Right atrium auricular region (tissue), 2 donors: ENCODE results near the gene GIPC3. TPM values are rescaled to one million over a fixed set of nuclear protein-coding genes. Genes with fewer than 3 reads are reported as not detected.

Experiments
- DNase-seq: peaks from one replicate; pipeline ENCODE4 v3.0.0-alpha.2; 2019; ENCODE audit warnings: low spot score
- H3K27ac ChIP-seq, 2 donors: fragments of 200-600 bp; sonication (generic); 1 replicate in 1 of 2; 2 replicates in 1 of 2; pipeline ENCODE4 v1.5.1; 2016 to 2019
- H3K27me3 ChIP-seq, 2 donors: fragments of 200-600 bp; sonication (generic); one replicate each; pipeline versions ENCODE4 v1.5.1 to v1.6.0; 2017 to 2019
- H3K36me3 ChIP-seq: fragments of 200-600 bp; sonication (generic); one replicate; pipeline ENCODE4 v1.5.1; 2016
- H3K4me1 ChIP-seq, 2 donors: fragments of 200-600 bp; sonication (generic); one replicate each; pipeline versions ENCODE4 v1.5.1 to v1.6.0; 2017 to 2019
- H3K4me3 ChIP-seq, 2 donors: fragments of 200-600 bp; sonication (generic); 1 replicate in 1 of 2; 2 replicates in 1 of 2; pipeline ENCODE4 v1.5.1; 2017 to 2019; ENCODE audit warnings: mild to moderate bottlenecking in 1 of 2, moderate library complexity in 1 of 2
- H3K9me3 ChIP-seq, 2 donors: fragments of 200-600 bp; sonication (generic); one replicate each; pipeline ENCODE4 v1.5.1; 2019
- total RNA-seq, 2 donors: library from RNA; depleted of rRNA; stranded (reverse); fragments of >200 nt; gene quantifications; one replicate each; pipeline ENCODE4 v1.1.0, GENCODE V29; 2016
- TF ChIP-seq, protein P1 (sequence below), 2 donors: fragments of 200-600 bp; sonication (generic); IDR thresholded peaks; one replicate each; pipeline ENCODE4 v1.5.1; 2019; ENCODE audit warnings: antibody characterized with exemption in 2 of 2

Gene GIPC3, protein sequence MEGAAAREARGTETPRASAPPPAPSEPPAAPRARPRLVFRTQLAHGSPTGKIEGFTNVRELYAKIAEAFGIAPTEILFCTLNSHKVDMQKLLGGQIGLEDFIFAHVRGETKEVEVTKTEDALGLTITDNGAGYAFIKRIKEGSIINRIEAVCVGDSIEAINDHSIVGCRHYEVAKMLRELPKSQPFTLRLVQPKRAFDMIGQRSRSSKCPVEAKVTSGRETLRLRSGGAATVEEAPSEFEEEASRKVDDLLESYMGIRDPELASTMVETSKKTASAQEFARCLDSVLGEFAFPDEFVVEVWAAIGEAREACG
- total RNA-seq = 1 to 10 TPM in 1 of 2 donors, under 1 TPM in 1; 0.96 to 1.5 TPM

DNA sequence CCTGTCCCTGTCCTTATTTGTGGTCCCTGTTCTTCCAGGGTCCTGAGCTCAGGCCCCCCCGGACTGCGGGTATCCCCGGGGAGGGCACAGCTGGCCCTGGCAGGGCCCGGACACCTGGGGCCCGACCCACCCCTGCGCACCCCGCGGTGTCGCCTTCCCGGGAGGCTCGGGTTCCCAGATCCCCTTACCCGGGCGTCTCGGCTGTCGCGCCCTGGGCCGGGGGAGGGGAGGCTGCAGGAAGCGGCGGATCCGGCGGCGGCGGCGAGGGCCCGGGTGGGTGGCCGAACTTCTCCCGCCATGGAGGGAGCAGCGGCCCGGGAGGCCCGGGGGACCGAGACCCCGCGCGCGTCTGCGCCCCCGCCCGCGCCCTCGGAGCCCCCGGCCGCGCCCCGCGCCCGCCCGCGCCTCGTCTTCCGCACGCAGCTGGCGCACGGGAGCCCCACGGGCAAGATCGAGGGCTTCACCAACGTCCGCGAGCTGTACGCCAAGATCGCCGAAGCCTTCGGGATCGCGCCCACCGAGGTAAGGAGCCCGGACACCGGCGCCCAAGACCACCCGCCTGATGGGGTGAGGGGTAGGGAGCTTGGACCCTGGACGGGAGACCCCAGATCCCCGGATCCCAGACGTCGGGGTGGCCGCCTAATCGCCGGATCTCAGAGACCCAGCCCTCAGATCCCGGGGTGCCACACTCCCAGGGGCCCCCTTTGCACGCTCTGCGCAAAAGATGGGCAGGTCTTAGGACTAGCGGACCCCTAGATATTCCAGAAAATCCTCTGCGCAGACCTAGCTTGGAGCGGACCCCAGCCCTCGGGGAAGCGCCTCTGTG is at the start of gene GIPC3:
GIPC3 (plus strand) TSS at position 178 of the 826 bp plus-strand sequence; CDS start at position 298, 120 bp downstream.
- no peaks in the 10 kb centered on the region for H3K9me3 ChIP-seq
- H3K27me3 ChIP-seq = peaks cover 3 to 6% of the 10 kb centered on the region in 2 donors
- TF ChIP-seq, protein P1, sequence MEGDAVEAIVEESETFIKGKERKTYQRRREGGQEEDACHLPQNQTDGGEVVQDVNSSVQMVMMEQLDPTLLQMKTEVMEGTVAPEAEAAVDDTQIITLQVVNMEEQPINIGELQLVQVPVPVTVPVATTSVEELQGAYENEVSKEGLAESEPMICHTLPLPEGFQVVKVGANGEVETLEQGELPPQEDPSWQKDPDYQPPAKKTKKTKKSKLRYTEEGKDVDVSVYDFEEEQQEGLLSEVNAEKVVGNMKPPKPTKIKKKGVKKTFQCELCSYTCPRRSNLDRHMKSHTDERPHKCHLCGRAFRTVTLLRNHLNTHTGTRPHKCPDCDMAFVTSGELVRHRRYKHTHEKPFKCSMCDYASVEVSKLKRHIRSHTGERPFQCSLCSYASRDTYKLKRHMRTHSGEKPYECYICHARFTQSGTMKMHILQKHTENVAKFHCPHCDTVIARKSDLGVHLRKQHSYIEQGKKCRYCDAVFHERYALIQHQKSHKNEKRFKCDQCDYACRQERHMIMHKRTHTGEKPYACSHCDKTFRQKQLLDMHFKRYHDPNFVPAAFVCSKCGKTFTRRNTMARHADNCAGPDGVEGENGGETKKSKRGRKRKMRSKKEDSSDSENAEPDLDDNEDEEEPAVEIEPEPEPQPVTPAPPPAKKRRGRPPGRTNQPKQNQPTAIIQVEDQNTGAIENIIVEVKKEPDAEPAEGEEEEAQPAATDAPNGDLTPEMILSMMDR (IDR thresholded peaks at IDR 0.05) = no peak
- no peak for DNase-seq
- peak within 1 kb of the TSS; percentile 23 to 43 for H3K4me3 ChIP-seq
- H3K27ac ChIP-seq = no peak within 1 kb of the TSS
- no peaks in the 10 kb centered on the region for H3K36me3 ChIP-seq
- H3K4me1 ChIP-seq = peaks cover 0 to 19% of the 10 kb centered on the region in 2 donors

DNA sequence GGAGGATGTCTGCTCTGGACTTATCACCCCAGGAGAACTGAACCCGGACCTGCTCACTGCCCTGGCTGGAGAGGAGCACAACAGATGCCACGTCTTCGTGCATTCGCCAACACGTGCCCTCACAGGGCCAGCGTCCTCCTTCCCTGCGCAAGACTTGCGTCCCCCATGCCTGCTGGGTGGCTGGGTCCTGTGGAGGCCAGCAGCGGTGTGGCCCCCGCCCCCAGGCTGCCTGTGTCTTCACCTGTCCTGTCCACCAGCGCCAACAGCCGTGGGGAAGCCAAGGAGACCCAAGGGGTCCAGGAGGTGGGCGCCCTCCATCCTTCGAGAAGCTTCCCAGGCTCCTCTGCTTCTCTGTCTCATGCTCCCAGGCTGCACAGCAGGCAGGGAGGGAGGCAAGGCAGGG is 49.7 kb upstream of the GIPC3 start:
- no peak overlapping the region for H3K27ac ChIP-seq
- H3K4me1 ChIP-seq = peaks cover 0 to 6% of the 10 kb centered on the region in 2 donors
- no peaks in the 10 kb centered on the region for H3K27me3 ChIP-seq
- TF ChIP-seq, protein P1 (IDR thresholded peaks at IDR 0.05) = no peak
- H3K36me3 ChIP-seq = peaks cover 52% of the 10 kb centered on the region
- no peaks in the 10 kb centered on the region for H3K9me3 ChIP-seq
- DNase-seq = no peak
- no peak overlapping the region for H3K4me3 ChIP-seq

DNA sequence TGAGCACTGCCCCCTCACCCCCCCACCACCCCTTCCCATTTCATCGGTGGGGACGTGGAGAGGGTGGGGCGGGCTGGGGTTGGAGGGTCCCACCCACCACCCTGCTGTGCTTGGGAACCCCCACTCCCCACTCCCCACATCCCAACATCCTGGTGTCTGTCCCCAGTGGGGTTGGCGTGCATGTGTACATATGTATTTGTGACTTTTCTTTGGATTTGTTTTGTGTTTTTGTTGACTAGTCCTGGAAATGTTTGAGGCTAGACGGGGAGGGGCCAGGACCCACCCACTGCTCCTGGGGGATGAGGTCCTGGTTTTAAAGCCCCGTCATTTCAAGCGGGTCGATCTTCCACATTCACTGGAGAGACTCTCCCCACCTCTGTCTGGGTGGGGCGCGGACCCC is 49.3 kb upstream of the GIPC3 start:
- TF ChIP-seq, protein P1 (IDR thresholded peaks at IDR 0.05) = no peak
- Histone ChIP-seq H3K27me3 (no peaks in the 10 kb centered on the region), H3K4me3 (no peak overlapping the region), H3K9me3 (no peaks in the 10 kb centered on the region), H3K27ac (no peak overlapping the region), H3K4me1 (peaks cover 0 to 6% of the 10 kb centered on the region in 2 donors), H3K36me3 (peaks cover 48% of the 10 kb centered on the region)
- no peak for DNase-seq

DNA sequence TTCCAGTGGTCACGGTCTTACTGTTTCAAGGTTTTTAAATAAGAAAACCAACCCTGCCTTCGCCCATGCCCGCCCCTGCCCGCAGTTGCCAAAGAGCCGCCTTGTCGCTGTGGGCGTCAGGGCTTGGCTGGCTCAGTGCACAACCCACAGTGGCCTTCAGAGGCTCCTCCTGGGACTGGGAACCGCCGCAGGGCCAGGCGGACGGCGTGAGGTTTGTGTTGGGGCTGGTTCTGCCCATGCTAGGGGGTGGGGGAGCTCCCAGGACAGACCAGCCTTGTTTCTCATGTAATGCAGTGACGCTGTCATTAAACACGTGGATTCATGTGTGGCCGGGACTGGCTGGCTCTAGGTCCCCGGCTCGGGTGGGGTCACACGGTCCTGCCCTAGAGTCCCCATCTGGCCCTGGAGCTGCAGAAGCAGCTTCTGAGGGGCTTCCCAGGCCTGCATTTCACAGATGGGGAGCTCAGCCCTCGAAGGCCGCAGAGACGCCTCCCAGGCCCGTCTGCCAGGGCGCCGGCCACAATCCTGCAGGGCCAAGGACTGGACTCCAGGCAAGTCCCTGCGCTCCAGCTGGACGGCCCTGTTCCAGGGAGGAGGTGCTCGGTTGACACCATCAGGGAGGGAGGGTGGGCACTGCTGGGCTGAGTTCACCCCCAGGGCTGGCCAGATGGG is 48.7 kb upstream of the GIPC3 start:
- peak; percentile 65 for DNase-seq

DNA sequence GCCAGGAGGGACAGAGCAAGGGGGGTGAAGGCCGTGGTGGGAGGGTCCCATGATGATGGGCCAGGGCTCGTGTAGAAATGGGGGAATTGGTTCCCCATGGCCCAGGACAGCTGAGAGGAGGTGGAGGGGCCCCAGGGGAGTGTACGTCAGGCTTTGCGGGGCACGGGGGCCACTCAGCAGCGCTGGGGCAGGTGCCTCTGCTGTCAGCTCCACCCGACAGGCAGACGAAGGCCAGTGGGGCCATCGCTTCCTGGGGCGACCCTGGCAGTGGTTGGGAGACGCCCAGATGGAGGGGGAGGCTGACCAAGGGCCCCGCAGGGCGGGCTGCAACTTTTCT is 48.2 kb upstream of the GIPC3 start:
- no peak overlapping the region for H3K4me3 ChIP-seq
- DNase-seq = no peak
- H3K9me3 ChIP-seq = no peaks in the 10 kb centered on the region
- peak overlapping the region; percentile 33 to 40 for H3K27ac ChIP-seq
- no peaks in the 10 kb centered on the region for H3K27me3 ChIP-seq
- peaks cover 37% of the 10 kb centered on the region for H3K36me3 ChIP-seq
- peaks cover 0 to 6% of the 10 kb centered on the region in 2 donors for H3K4me1 ChIP-seq
- TF ChIP-seq, protein P1 (IDR thresholded peaks at IDR 0.05) = no peak

More for the DNA sequence above, 48.7 kb upstream of the GIPC3 start:
- H3K27me3 ChIP-seq = no peaks in the 10 kb centered on the region
- peaks cover 42% of the 10 kb centered on the region for H3K36me3 ChIP-seq
- peaks cover 0 to 6% of the 10 kb centered on the region in 2 donors for H3K4me1 ChIP-seq
- no peak overlapping the region for H3K4me3 ChIP-seq
- TF ChIP-seq, protein P1 (IDR thresholded peaks at IDR 0.05) = no peak
- H3K9me3 ChIP-seq = no peaks in the 10 kb centered on the region
- H3K27ac ChIP-seq = peak overlapping the region; percentile 33 to 40
